Cardiac muscle cell (in vitro differentiated cells and primary cell): Measurements from ENCODE around the gene CX3CR1. TPM values are rescaled to one million over a fixed set of nuclear protein-coding genes. Genes with fewer than 3 reads are reported as not detected.
"Not testable (repeated sequence)": the region's sequence is repeated elsewhere in the genome, so short reads cannot be mapped to it uniquely, and the experiment has no call there.

ENCODE experiments used
- DNase-seq, 2 donors: peaks; one replicate each; pipeline versions ENCODE4 v3.0.0 to v3.0.0-alpha.2; 2010 to 2017; ENCODE audit warnings: low read depth in 1 of 2, low spot score in 1 of 2
- H3K27ac ChIP-seq: fragments of 200-600 bp; sonication (generic); 2 replicates; pipeline ENCODE4 v1.5.1; 2016
- H3K27me3 ChIP-seq: fragments of 200-600 bp; sonication (generic); 2 replicates; pipeline ENCODE4 v1.6.0; 2016; ENCODE audit warnings: control low read depth
- H3K36me3 ChIP-seq: fragments of 200-600 bp; sonication (generic); 2 replicates; pipeline ENCODE4 v1.5.1; 2016; ENCODE audit warnings: control low read depth
- H3K4me1 ChIP-seq: fragments of 200-600 bp; sonication (generic); 2 replicates; pipeline ENCODE4 v1.8.1; 2017; ENCODE audit warnings: low read depth, mild to moderate bottlenecking, mixed run types
- H3K4me3 ChIP-seq: fragments of 200-600 bp; sonication (generic); 2 replicates; pipeline ENCODE4 v1.5.1; 2016; ENCODE audit warnings: mild to moderate bottlenecking
- H3K9me3 ChIP-seq: fragments of 200-600 bp; sonication (generic); 2 replicates; pipeline ENCODE4 v1.5.1; 2017; ENCODE audit warnings: low read depth, mild to moderate bottlenecking, control low read depth
- polyA plus RNA-seq: library from polyadenylated mRNA; unstranded; fragments of >200 nt; fragmentation: Nextera tagmentation; extraction: Ambion mirVana; gene quantifications from 2 replicates; pipeline ENCODE4 v1.2.1, GENCODE V29; 2016
- total RNA-seq: library from RNA; depleted of rRNA; stranded (reverse); fragments of >200 nt; gene quantifications from 2 replicates; pipeline ENCODE4 v1.2.3, GENCODE V29; 2016
- TF ChIP-seq, protein P1 (sequence below): IDR thresholded peaks from 2 replicates; pipeline ENCODE4 v1.5.1; 2012; ENCODE audit warnings: low read depth, mild to moderate bottlenecking, low read length

Gene CX3CR1
- total and polyA plus RNA-seq, 2 experiments from 2014 or later = 0.48 to 2.6 TPM

DNA sequence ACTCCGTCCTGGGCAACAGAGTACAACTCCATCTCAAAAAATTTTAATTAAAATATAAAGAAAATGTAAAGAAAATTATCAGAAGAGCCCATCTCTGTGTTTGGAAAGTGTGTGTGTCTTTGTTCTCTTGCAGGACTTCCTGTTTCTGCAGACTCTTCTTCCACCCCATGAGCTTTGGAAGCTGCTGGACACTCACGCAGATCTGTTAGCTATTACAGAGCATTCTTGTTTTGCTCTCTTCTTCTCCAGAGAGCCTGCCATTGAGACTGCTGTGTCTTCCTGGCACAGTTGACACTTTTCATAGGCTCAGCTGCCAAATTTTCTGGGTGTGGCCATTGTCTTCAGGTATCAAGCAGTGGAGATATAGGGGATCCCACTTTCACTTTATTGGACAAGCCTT lies 43.7 kb upstream of the CX3CR1 start:
- Histone ChIP-seq H3K4me1 (no peaks in the 10 kb centered on the region), H3K27ac (no peak overlapping the region), H3K36me3 (no peaks in the 10 kb centered on the region), H3K9me3 (no peaks in the 10 kb centered on the region), H3K27me3 (no peaks in the 10 kb centered on the region), H3K4me3 (no peak overlapping the region)
- no peak for DNase-seq
- TF ChIP-seq, protein P1, sequence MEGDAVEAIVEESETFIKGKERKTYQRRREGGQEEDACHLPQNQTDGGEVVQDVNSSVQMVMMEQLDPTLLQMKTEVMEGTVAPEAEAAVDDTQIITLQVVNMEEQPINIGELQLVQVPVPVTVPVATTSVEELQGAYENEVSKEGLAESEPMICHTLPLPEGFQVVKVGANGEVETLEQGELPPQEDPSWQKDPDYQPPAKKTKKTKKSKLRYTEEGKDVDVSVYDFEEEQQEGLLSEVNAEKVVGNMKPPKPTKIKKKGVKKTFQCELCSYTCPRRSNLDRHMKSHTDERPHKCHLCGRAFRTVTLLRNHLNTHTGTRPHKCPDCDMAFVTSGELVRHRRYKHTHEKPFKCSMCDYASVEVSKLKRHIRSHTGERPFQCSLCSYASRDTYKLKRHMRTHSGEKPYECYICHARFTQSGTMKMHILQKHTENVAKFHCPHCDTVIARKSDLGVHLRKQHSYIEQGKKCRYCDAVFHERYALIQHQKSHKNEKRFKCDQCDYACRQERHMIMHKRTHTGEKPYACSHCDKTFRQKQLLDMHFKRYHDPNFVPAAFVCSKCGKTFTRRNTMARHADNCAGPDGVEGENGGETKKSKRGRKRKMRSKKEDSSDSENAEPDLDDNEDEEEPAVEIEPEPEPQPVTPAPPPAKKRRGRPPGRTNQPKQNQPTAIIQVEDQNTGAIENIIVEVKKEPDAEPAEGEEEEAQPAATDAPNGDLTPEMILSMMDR = no peak

DNA sequence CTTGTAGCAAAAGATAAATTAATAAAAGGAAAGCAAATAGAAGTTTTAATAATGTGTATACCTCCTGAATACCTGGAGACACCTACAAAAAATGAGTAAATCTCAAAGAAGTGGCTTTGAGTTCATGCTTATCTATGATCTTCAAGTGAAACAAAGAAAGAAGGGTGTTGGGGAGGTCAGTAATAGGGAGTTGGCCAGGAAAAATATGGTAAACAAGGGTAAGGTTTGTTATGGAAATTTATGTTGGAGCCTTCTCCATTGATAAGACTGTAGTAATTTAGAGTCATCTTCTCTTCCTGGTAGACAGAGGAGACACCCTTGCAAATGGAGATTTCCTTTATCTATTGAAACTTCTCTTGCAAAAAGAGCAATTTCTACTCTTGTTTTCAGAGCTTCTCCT lies 43.1 kb upstream of the CX3CR1 start:
- Histone ChIP-seq H3K9me3 (no peaks in the 10 kb centered on the region), H3K27me3 (no peaks in the 10 kb centered on the region), H3K4me1 (no peaks in the 10 kb centered on the region), H3K27ac (no peak overlapping the region), H3K36me3 (no peaks in the 10 kb centered on the region), H3K4me3 (no peak overlapping the region)
- no peak for DNase-seq
- TF ChIP-seq, protein P1 = no peak

DNA sequence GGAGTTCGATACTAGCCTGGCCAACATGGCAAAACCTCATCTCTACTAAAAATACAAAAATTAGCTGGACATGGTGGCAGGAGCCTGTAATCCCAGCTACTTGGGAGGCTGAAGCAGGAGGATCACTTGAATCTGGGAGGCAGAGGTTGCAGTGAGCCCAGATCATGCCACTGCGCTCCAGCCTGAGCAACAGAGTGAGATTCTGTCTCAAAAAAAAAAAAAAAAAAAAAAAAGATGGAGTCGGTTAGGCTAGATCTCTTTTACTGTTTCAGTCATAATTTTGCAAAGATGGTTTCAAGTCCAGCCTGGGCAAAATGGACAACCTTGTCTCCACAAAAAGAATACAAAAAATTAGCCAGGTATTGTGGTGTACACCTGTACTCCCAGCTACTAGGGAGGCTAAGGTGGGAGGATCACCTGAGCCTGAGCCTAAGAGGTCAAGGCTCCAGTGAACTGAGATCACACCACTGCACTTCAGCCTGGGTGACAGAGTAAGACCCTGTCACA lies 42.4 kb upstream of the CX3CR1 start:
- not testable (repeated sequence) for H3K27ac ChIP-seq, H3K9me3 ChIP-seq, H3K4me3 ChIP-seq, DNase-seq, H3K4me1 ChIP-seq, H3K27me3 ChIP-seq, H3K36me3 ChIP-seq

DNA sequence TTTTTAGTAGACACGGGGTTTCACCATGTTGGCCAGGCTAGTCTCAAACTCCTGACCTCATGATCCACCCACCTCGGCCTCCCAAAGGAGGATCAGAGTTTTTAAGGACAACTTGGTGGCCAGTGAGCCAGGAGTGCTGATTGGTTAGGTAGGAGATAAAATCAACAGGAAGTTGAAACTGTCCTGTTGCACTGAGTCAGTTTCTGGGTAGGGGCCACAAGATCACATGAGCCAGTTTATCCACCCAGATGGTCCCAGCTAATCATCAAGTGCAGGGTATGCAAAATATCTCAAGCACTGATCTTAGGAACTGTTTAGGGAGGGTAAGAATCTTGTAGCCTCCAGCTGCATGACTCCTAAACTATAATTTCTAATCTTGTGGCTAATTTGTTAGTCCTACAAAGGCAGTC lies 41.7 kb upstream of the CX3CR1 start:
- not testable (repeated sequence) for DNase-seq, H3K4me3 ChIP-seq, H3K27me3 ChIP-seq, H3K9me3 ChIP-seq, H3K4me1 ChIP-seq, H3K27ac ChIP-seq, H3K36me3 ChIP-seq

DNA sequence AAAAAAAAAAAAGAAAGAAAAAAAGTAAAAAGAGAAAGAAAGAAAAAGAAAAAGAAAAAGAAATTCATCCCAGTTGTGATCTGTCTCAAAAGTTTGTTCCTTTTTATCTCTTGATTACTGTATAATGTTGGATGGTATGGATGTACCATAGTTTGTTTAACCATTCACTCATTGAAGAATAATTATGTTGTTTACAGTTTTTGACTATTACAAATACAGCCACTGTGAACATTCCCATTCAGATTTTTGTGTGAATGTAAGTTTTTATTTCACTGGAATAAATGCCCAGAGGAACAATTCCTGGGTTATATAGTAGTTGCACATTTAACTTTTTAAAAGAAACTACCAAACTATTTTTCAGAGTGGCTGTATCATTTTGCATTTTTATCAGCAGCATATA lies 39.4 kb upstream of the CX3CR1 start:
- no peak for DNase-seq
- Histone ChIP-seq H3K36me3 (no peaks in the 10 kb centered on the region), H3K9me3 (no peaks in the 10 kb centered on the region), H3K27ac (no peak overlapping the region), H3K4me3 (no peak overlapping the region), H3K4me1 (no peaks in the 10 kb centered on the region), H3K27me3 (no peaks in the 10 kb centered on the region)
- TF ChIP-seq, protein P1 = no peak

DNA sequence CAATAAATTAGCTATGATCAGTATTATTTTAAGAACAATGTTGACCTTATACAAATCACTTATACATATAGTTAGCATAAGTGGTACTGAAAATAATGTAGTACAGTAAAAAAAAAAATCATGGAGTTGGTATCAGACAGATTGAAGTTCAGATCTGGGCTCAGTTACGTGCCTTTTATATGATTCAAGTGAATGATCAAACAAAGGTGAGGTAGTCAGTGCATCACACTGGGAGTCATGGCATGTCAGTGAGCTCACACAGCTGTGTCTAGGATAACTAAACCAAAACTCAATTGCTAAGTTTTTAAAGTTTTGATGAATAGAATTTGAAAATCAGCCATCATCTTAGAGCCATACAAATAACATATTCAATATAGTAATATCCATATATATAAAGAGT lies 38.5 kb upstream of the CX3CR1 start:
- no peak overlapping the region for H3K27ac ChIP-seq
- no peaks in the 10 kb centered on the region for H3K9me3 ChIP-seq
- H3K4me3 ChIP-seq = no peak overlapping the region
- H3K4me1 ChIP-seq = no peaks in the 10 kb centered on the region
- no peak for DNase-seq
- H3K27me3 ChIP-seq = no peaks in the 10 kb centered on the region
- H3K36me3 ChIP-seq = no peaks in the 10 kb centered on the region
- TF ChIP-seq, protein P1 = no peak

DNA sequence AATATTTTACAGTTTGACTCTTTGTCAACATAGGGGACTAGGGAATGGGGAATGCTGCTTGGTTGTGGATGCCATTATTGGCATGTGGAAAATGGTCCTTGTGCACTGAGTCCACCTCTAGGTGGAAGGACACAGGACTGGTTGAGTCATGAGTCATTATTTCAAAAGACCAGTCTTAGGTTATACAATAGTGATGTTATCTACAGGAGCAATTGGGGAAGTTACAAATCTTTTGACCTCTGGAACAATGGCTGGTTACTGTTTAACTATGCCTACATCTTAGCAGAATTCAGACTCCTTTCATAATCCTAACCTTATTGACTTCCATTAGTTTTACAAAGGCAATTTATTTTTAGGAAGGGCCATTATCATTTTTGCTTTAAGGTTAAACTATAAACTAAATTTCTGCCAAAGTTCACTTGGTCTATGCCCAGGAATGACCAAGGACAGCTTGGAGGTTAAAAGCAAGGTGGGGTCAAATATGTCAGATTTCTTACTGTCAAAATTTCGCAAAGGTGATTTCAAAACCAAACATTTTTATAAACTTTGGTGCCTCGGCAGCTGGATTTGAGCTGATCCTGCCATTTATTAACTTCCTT lies 37.8 kb upstream of the CX3CR1 start:
- no peak for DNase-seq

More for the DNA sequence above, 37.8 kb upstream of the CX3CR1 start:
- H3K4me1 ChIP-seq = no peaks in the 10 kb centered on the region
- no peaks in the 10 kb centered on the region for H3K27me3 ChIP-seq
- no peaks in the 10 kb centered on the region for H3K9me3 ChIP-seq
- no peaks in the 10 kb centered on the region for H3K36me3 ChIP-seq
- H3K27ac ChIP-seq = no peak overlapping the region
- TF ChIP-seq, protein P1 = no peak
- no peak overlapping the region for H3K4me3 ChIP-seq
